ENCODE results near the gene MTIF3. TPM values are rescaled to one million over a fixed set of nuclear protein-coding genes. Genes with fewer than 3 reads are reported as not detected.

The MTIF3 gene
- polyA plus RNA-seq, 1 of the 3 experiments (the other 2 are of a cell fraction) = 29.5 TPM

DNA sequence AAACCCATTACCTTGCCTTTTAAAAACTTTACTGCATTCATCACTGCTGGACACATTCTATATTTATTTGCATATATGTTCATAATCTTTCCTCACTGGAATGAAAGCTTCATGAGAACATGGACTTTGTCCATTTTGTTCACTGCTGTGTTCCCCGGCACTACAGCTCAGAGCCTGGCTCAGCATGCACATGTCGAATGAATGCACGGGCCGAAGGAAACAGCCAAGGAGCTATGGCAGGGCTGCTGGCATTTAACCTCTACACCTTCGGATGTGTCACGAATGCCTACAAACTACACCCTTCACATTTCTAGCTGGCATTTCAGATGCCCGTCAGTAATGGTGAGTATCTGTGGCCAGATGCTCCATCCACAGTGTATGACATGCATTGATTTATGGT, 7.6 kb downstream of the MTIF3 start:
- Histone ChIP-seq H3K36me3 (replicated peaks in 1 of 2; ENCODE audit: control insufficient read depth in 1 of 2, insufficient read depth in 2 of 2, low read length in 1 of 2) (peaks cover 21% of the 10 kb centered on the region in 2 experiments), H3K9ac (no peak overlapping the region), H3K79me2 (ENCODE audit: insufficient read depth) (peaks cover 38% of the 10 kb centered on the region), H3K27ac (ENCODE audit: low read depth in 2 of 2, low read length in 1 of 2) (no peak overlapping the region), H3K9me2 (no peaks in the 10 kb centered on the region), H3K27me3 (ENCODE audit: insufficient read depth) (no peaks in the 10 kb centered on the region), H3K4me1 (ENCODE audit: control insufficient read depth in 1 of 2, insufficient read depth in 2 of 2, low read depth in 1 of 2, low read length in 1 of 2) (no peaks in the 10 kb centered on the region), H4K20me1 (ENCODE audit: insufficient read depth) (no peaks in the 10 kb centered on the region), H3K9me3 (no peaks in the 10 kb centered on the region), H2AFZ (ENCODE audit: low read depth) (no peak overlapping the region), H3F3A (replicated peaks; ENCODE audit: insufficient read depth) (no peaks in the 10 kb centered on the region), H3K4me2 (no peak overlapping the region), H3K4me3 (ENCODE audit: low read depth in 2 of 2, low read length in 1 of 2) (no peak overlapping the region)
- DNase-seq = no peak
- CTCF ChIA-PET = interaction anchor here (0.8 to 1.1 kb wide), 3 partner anchors 17 to 541 kb away, joined by 3 read pairs; no protein-coding TSS in a partner anchor
- 99% methylated on average over 7 of the region's 7 CpGs for WGBS (ENCODE audit: low lambda C conversion rate)
- POLR2A ChIA-PET = no interaction called here
- TF ChIP-seq RCOR1 (IDR thresholded peaks at IDR 0.05; ENCODE audit: low read length) = no peak
- TF ChIP-seq, protein P1, sequence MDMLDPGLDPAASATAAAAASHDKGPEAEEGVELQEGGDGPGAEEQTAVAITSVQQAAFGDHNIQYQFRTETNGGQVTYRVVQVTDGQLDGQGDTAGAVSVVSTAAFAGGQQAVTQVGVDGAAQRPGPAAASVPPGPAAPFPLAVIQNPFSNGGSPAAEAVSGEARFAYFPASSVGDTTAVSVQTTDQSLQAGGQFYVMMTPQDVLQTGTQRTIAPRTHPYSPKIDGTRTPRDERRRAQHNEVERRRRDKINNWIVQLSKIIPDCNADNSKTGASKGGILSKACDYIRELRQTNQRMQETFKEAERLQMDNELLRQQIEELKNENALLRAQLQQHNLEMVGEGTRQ (IDR thresholded peaks at IDR 0.05; ENCODE audit: borderline replicate concordance, low read depth, low read length) = no peak
- TF ChIP-seq RAD21 (IDR thresholded peaks at IDR 0.05; ENCODE audit: low read length) = no peak
- no peak for TF ChIP-seq SMC3 (IDR thresholded peaks at IDR 0.05; ENCODE audit: low read depth, low read length)
- TF ChIP-seq JUND (IDR thresholded peaks at IDR 0.05) = no peak
- TF ChIP-seq ELF1 (IDR thresholded peaks at IDR 0.05) = no peak
- no peak for TF ChIP-seq POLR2AphosphoS5 (IDR thresholded peaks at IDR 0.05; ENCODE audit: low read depth, low read length)
- TF ChIP-seq RXRA (IDR thresholded peaks at IDR 0.05; ENCODE audit: borderline replicate concordance, low read depth) = no peak

DNA sequence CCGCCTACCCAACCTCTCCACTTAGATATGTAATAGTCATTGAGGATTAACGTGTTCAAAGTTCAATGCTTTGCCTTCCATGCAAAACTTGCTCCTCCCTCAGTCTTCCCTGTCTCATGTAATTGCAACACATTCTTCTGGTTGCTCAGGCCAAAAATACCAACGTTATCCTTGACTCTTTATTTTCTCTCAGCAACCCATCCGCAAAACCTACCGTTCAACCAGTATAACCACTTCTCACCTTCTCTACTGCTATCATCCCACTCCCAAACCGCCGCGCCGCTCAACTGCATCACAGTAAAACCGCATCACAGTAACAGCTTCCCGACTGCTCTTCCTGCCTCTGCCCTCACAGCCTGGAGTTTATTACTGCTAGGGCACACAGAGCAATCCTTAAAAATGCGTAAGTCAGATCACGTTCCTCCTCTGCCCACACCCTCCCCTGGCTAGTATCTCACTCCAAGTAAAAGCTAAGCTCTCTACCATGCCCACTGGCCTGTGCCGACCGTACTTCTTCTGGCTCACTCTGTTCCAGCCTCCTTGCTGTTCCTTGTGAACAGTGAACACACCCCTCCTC, 8.2 kb downstream of the MTIF3 start:
- POLR2A ChIA-PET = no interaction called here
- no peak overlapping the region for H2AFZ ChIP-seq (ENCODE audit: low read depth)
- peaks cover 23 to 26% of the 10 kb centered on the region in 2 experiments for H3K36me3 ChIP-seq (replicated peaks in 1 of 2; ENCODE audit: control insufficient read depth in 1 of 2, insufficient read depth in 2 of 2, low read length in 1 of 2)
- no peaks in the 10 kb centered on the region for H3K9me2 ChIP-seq
- no peaks in the 10 kb centered on the region for H4K20me1 ChIP-seq (ENCODE audit: insufficient read depth)
- WGBS (ENCODE audit: low lambda C conversion rate) = 95% methylated on average over 15 of the region's 15 CpGs
- DNase-seq = no peak
- no peaks in the 10 kb centered on the region for H3K27me3 ChIP-seq (ENCODE audit: insufficient read depth)
- H3K27ac ChIP-seq (ENCODE audit: low read depth in 2 of 2, low read length in 1 of 2) = no peak overlapping the region
- no peaks in the 10 kb centered on the region for H3F3A ChIP-seq (replicated peaks; ENCODE audit: insufficient read depth)
- CTCF ChIA-PET = interaction anchor here (0.9 to 1.1 kb wide), 2 partner anchors 385 to 542 kb away, joined by 3 read pairs; no protein-coding TSS in a partner anchor
- TF ChIP-seq FOSL2 (IDR thresholded peaks at IDR 0.05; ENCODE audit: borderline replicate concordance, low read depth) = no peak
- TF ChIP-seq, protein P1 (IDR thresholded peaks at IDR 0.05; ENCODE audit: borderline replicate concordance, low read depth, low read length) = no peak
- TF ChIP-seq, protein P2, sequence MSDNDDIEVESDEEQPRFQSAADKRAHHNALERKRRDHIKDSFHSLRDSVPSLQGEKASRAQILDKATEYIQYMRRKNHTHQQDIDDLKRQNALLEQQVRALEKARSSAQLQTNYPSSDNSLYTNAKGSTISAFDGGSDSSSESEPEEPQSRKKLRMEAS (IDR thresholded peaks at IDR 0.05; ENCODE audit: low read depth) = no peak
- no peak overlapping the region for H3K4me2 ChIP-seq
- H3K4me3 ChIP-seq (ENCODE audit: low read depth in 2 of 2, low read length in 1 of 2) = no peak overlapping the region
- H3K79me2 ChIP-seq (ENCODE audit: insufficient read depth) = peaks cover 31% of the 10 kb centered on the region; the same call in 1 of the 2 replicates
- no peak overlapping the region for H3K9ac ChIP-seq
- no peaks in the 10 kb centered on the region for H3K4me1 ChIP-seq (ENCODE audit: control insufficient read depth in 1 of 2, insufficient read depth in 2 of 2, low read depth in 1 of 2, low read length in 1 of 2)
- no peaks in the 10 kb centered on the region for H3K9me3 ChIP-seq
